ENCODE results near the gene TBC1D22A.

DNA sequence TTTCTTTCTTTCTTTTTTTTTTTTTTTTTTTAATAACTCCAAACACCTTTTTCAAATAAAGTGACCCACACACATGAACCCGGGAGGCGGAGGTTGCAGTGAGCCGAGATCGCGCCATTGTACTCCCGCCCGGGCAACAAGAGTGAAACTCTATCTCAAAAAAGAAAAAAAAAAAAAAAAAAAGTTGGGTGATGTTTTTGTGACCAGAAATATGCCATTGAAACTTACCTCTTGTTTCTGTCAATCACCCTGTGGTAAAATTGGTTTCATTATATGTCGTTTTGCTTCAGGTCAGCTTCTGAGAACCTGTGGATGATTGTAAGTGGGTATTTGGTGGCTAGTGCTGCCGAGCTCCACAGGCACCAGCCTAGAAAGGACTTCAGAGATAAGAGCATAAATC is 238.8 kb downstream of the TBC1D22A start:
- TF ChIP-seq, protein P1, sequence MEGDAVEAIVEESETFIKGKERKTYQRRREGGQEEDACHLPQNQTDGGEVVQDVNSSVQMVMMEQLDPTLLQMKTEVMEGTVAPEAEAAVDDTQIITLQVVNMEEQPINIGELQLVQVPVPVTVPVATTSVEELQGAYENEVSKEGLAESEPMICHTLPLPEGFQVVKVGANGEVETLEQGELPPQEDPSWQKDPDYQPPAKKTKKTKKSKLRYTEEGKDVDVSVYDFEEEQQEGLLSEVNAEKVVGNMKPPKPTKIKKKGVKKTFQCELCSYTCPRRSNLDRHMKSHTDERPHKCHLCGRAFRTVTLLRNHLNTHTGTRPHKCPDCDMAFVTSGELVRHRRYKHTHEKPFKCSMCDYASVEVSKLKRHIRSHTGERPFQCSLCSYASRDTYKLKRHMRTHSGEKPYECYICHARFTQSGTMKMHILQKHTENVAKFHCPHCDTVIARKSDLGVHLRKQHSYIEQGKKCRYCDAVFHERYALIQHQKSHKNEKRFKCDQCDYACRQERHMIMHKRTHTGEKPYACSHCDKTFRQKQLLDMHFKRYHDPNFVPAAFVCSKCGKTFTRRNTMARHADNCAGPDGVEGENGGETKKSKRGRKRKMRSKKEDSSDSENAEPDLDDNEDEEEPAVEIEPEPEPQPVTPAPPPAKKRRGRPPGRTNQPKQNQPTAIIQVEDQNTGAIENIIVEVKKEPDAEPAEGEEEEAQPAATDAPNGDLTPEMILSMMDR (optimal IDR thresholded peaks at IDR 0.05 in 1 of 3, IDR thresholded peaks at IDR 0.05 in 1 of 3, conservative IDR thresholded peaks at IDR 0.05 in 1 of 3; ENCODE audit: extremely low read depth in 1 of 3, insufficient read depth in 2 of 3, low read length in 3 of 3): no peak
- no peak for TF ChIP-seq EZH2 (IDR thresholded peaks at IDR 0.05; ENCODE audit: low read length)

All from keratinocyte (primary cell).